GM19238 (cell line): ENCODE data around the gene MAJIN.
"Not testable (repeated sequence)": the region's sequence is repeated elsewhere in the genome, so short reads cannot be mapped to it uniquely, and the experiment has no call there.

Source experiments
- DNase-seq: peaks from one replicate; pipeline ENCODE4 v3.0.0; 2011; ENCODE audit warnings: low spot score; ENCODE audit not compliant: insufficient read length

The MAJIN gene

GRCh38 chr11:64971421-64972233 is at the start of gene MAJIN:
Gene MAJIN, minus strand, starts transcription at chr11:64972108. Its CDS starts 12,703 bp downstream, at chr11:64959405.
- DNase-seq, result peak; percentile 63

GRCh38 chr11:65021509-65021908 is 49.6 kb upstream of the MAJIN start:
- no peak for DNase-seq

- no peak for DNase-seq
These were observed 49.1 kb upstream of the MAJIN start for GRCh38 chr11:65021003-65021402.

GRCh38 chr11:65019824-65020223 is 47.9 kb upstream of the MAJIN start:
- DNase-seq, result no peak

GRCh38 chr11:65017937-65018336 is 46.0 kb upstream of the MAJIN start:
- no peak for DNase-seq

GRCh38 chr11:65016705-65017104 is 44.8 kb upstream of the MAJIN start:
- DNase-seq, result no peak

- no peak for DNase-seq
These were observed 42.9 kb upstream of the MAJIN start for GRCh38 chr11:65014726-65015227.

- peak; percentile 98 for DNase-seq
These were observed 42.2 kb upstream of the MAJIN start, which contains the start of gene ARL2 for GRCh38 chr11:65013888-65014725. Gene ARL2, plus strand, starts transcription at chr11:65014160. Its CDS starts 48 bp downstream, at chr11:65014208.

GRCh38 chr11:65013130-65013887 is 41.4 kb upstream of the MAJIN start:
- peak; percentile 97 for DNase-seq

- DNase-seq, result no peak
These were observed 37.0 kb upstream of the MAJIN start for GRCh38 chr11:65008873-65009272.

GRCh38 chr11:65008016-65008415 is 36.1 kb upstream of the MAJIN start:
- DNase-seq, result no peak

- not testable (repeated sequence) for DNase-seq
These were observed 32.1 kb upstream of the MAJIN start for GRCh38 chr11:65003968-65004367.

- DNase-seq, result no peak
These were observed 31.4 kb upstream of the MAJIN start for GRCh38 chr11:65003282-65003681.

- no peak for DNase-seq
These were observed 30.8 kb upstream of the MAJIN start for GRCh38 chr11:65002706-65003105.

GRCh38 chr11:64999478-64999877 is 27.6 kb upstream of the MAJIN start:
- DNase-seq, result no peak

GRCh38 chr11:64998690-64999431 is 27.0 kb upstream of the MAJIN start:
- no peak for DNase-seq

GRCh38 chr11:64998141-64998540 is 26.2 kb upstream of the MAJIN start:
- DNase-seq, result no peak

GRCh38 chr11:64996710-64997380 is 24.9 kb upstream of the MAJIN start, which contains the start of gene BATF2:
Gene BATF2, minus strand, starts transcription at chr11:64996971. Its CDS starts 57 bp downstream, at chr11:64996914.
- DNase-seq, result peak; percentile 58

GRCh38 chr11:64996327-64996709 is 24.4 kb upstream of the MAJIN start:
- DNase-seq, result no peak

GRCh38 chr11:64994318-64994717 is 22.4 kb upstream of the MAJIN start:
- no peak for DNase-seq
